HL-60/S4 (cell line): Measurements from ENCODE around the gene NT5E.
"Not testable (repeated sequence)": the region's sequence is repeated elsewhere in the genome, so short reads cannot be mapped to it uniquely, and the experiment has no call there.

Experiments used
- in situ Hi-C: fragments of 300-500 bp; cut with MboI; formaldehyde crosslinking; loops from 2 replicates; pipeline ENCODE4 v1.14.3; 2022; ENCODE audit warnings: low sequenced_read_pairs

Gene NT5E

GRCh38 chr6:85449818-85450759, at the start of gene NT5E:
TSS of gene NT5E (plus strand) at chr6:85450083. CDS start at chr6:85450140, 57 bp downstream.
- in situ Hi-C loops, result no loop called here

- in situ Hi-C loops, result no loop called here
Observed at GRCh38 chr6:85400331-85400730, 49.6 kb upstream of the NT5E start.

GRCh38 chr6:85401186-85402021, 48.5 kb upstream of the NT5E start:
- in situ Hi-C loops, result no loop called here

- in situ Hi-C loops, result no loop called here
Observed at GRCh38 chr6:85402071-85402470, 47.8 kb upstream of the NT5E start.

GRCh38 chr6:85402922-85403321, 47.0 kb upstream of the NT5E start:
- in situ Hi-C loops, result no loop called here

GRCh38 chr6:85403331-85404015, 46.4 kb upstream of the NT5E start:
- in situ Hi-C loops, result no loop called here

GRCh38 chr6:85404016-85404563, 45.8 kb upstream of the NT5E start:
- in situ Hi-C loops, result not testable (repeated sequence)

GRCh38 chr6:85404564-85405174, 45.2 kb upstream of the NT5E start:
- in situ Hi-C loops, result no loop called here

- in situ Hi-C loops, result no loop called here
Observed at GRCh38 chr6:85405175-85405852, 44.6 kb upstream of the NT5E start.

GRCh38 chr6:85405853-85406198, 44.1 kb upstream of the NT5E start:
- in situ Hi-C loops, result no loop called here

GRCh38 chr6:85406641-85407075, 43.2 kb upstream of the NT5E start:
- in situ Hi-C loops, result no loop called here

- in situ Hi-C loops, result no loop called here
Observed at GRCh38 chr6:85408039-85408438, 41.8 kb upstream of the NT5E start.

- in situ Hi-C loops, result no loop called here
Observed at GRCh38 chr6:85412911-85413430, 36.9 kb upstream of the NT5E start.

GRCh38 chr6:85416049-85416448, 33.8 kb upstream of the NT5E start:
- in situ Hi-C loops, result no loop called here

GRCh38 chr6:85416766-85417165, 33.1 kb upstream of the NT5E start:
- in situ Hi-C loops, result no loop called here

GRCh38 chr6:85417336-85417735, 32.5 kb upstream of the NT5E start:
- in situ Hi-C loops, result no loop called here

- in situ Hi-C loops, result no loop called here
Observed at GRCh38 chr6:85418059-85418458, 31.8 kb upstream of the NT5E start.

- in situ Hi-C loops, result no loop called here
Observed at GRCh38 chr6:85419046-85419759, 30.7 kb upstream of the NT5E start.

- in situ Hi-C loops, result no loop called here
Observed at GRCh38 chr6:85420551-85420950, 29.3 kb upstream of the NT5E start.
